Measurements from ENCODE around the gene ABCD3. TPM values are rescaled to one million over a fixed set of nuclear protein-coding genes. Genes with fewer than 3 reads are reported as not detected.

ABCD3 gene
- total RNA-seq, 4 donors from 2014 or later = 37.2 to 88.3 (median 58.1) TPM

GRCh38 chr1:94501426-94501825 lies 83.2 kb downstream of the ABCD3 start:
- intact Hi-C loops (cut with DNase I; ENCODE audit: low total_unique reads) = no loop called here

GRCh38 chr1:94501935-94502334 lies 83.7 kb downstream of the ABCD3 start:
- TF ChIP-seq CTCF (IDR thresholded peaks at IDR 0.05) (no peak), POLR2A (IDR thresholded peaks at IDR 0.05) (no peak), EP300 (IDR thresholded peaks at IDR 0.05; ENCODE audit: low read depth) (no peak), POLR2AphosphoS5 (IDR thresholded peaks at IDR 0.05) (no peak)
- no peaks in the 10 kb centered on the region for H3K9me3 ChIP-seq
- no peak overlapping the region for H3K27ac ChIP-seq
- no peak overlapping the region for H3K4me3 ChIP-seq
- 91% methylated on average over 4 of the region's 4 CpGs for WGBS, 2 donors (ENCODE audit: low coverage in 1 of 2)
- H3K36me3 ChIP-seq = peaks cover 0 to 54% (median 20%) of the 10 kb centered on the region in 4 donors
- H3K4me1 ChIP-seq = no peaks in the 10 kb centered on the region
- in situ Hi-C loops (cut with MboI; ENCODE audit: low pct_ligation_motif_present in 1 of 4, low pct_unique_long_range_greater_than_20kb in 1 of 4, low sequenced_read_pairs in 3 of 4) = loop anchor here in 2 of 4 donors (25.0 kb wide), 1 partner anchor 535 kb away; no protein-coding TSS in a partner anchor
- DNase-seq = no peak
- intact Hi-C loops (cut with DNase I; ENCODE audit: low total_unique reads) = no loop called here
- no peaks in the 10 kb centered on the region for H3K27me3 ChIP-seq

More at GRCh38 chr1:94501426-94501825, 83.2 kb downstream of the ABCD3 start:
- no peak for TF ChIP-seq POLR2A (IDR thresholded peaks at IDR 0.05)
- no peak for TF ChIP-seq POLR2AphosphoS5 (IDR thresholded peaks at IDR 0.05)
- no peak for TF ChIP-seq EP300 (IDR thresholded peaks at IDR 0.05; ENCODE audit: low read depth)
- no peak for TF ChIP-seq CTCF (IDR thresholded peaks at IDR 0.05)
- no peaks in the 10 kb centered on the region for H3K27me3 ChIP-seq
- in situ Hi-C loops (cut with MboI; ENCODE audit: low pct_ligation_motif_present in 1 of 4, low pct_unique_long_range_greater_than_20kb in 1 of 4, low sequenced_read_pairs in 3 of 4) = loop anchor here in 2 of 4 donors (25.0 kb wide), 1 partner anchor 536 kb away; no protein-coding TSS in a partner anchor
- H3K9me3 ChIP-seq = no peaks in the 10 kb centered on the region
- no peak overlapping the region for H3K27ac ChIP-seq
- WGBS, 2 donors (ENCODE audit: low coverage in 1 of 2) = 88 to 93% methylated on average over 2 of the region's 2 CpGs
- H3K36me3 ChIP-seq = peaks cover 0 to 52% (median 20%) of the 10 kb centered on the region in 4 donors
- no peak for DNase-seq
- no peak overlapping the region for H3K4me3 ChIP-seq
- no peaks in the 10 kb centered on the region for H3K4me1 ChIP-seq

- Histone ChIP-seq H3K36me3 (peaks cover 0 to 52% (median 19%) of the 10 kb centered on the region in 4 donors), H3K4me3 (no peak overlapping the region), H3K4me1 (no peaks in the 10 kb centered on the region), H3K9me3 (no peaks in the 10 kb centered on the region), H3K27ac (no peak overlapping the region), H3K27me3 (no peaks in the 10 kb centered on the region)
- intact Hi-C loops (cut with DNase I; ENCODE audit: low total_unique reads) (no loop called here), in situ Hi-C loops (cut with MboI; ENCODE audit: low pct_ligation_motif_present in 1 of 4, low pct_unique_long_range_greater_than_20kb in 1 of 4, low sequenced_read_pairs in 3 of 4) (loop anchor here in 2 of 4 donors (25.0 kb wide), 1 partner anchor 534 kb away; no protein-coding TSS in a partner anchor)
- TF ChIP-seq EP300 (IDR thresholded peaks at IDR 0.05; ENCODE audit: low read depth) (no peak), CTCF (IDR thresholded peaks at IDR 0.05) (no peak), POLR2A (IDR thresholded peaks at IDR 0.05) (no peak), POLR2AphosphoS5 (IDR thresholded peaks at IDR 0.05) (no peak)
- no peak for DNase-seq
- WGBS, 2 donors (ENCODE audit: low coverage in 1 of 2) = 92 to 97% methylated on average over 4 of the region's 4 CpGs
These were observed 85.0 kb downstream of the ABCD3 start for GRCh38 chr1:94503153-94503552.

GRCh38 chr1:94504601-94505000 lies 86.4 kb downstream of the ABCD3 start:
- DNase-seq = no peak
- Histone ChIP-seq H3K4me3 (no peak overlapping the region), H3K27me3 (no peaks in the 10 kb centered on the region), H3K9me3 (no peaks in the 10 kb centered on the region), H3K27ac (no peak overlapping the region), H3K4me1 (no peaks in the 10 kb centered on the region), H3K36me3 (peaks cover 0 to 40% (median 11%) of the 10 kb centered on the region in 4 donors)
- TF ChIP-seq POLR2A (IDR thresholded peaks at IDR 0.05) (no peak), POLR2AphosphoS5 (IDR thresholded peaks at IDR 0.05) (no peak), EP300 (IDR thresholded peaks at IDR 0.05; ENCODE audit: low read depth) (no peak), CTCF (IDR thresholded peaks at IDR 0.05) (no peak)
- WGBS, 2 donors (ENCODE audit: low coverage in 1 of 2) = 94 to 95% methylated on average over 1 of the region's 1 CpG
- in situ Hi-C loops (cut with MboI; ENCODE audit: low pct_ligation_motif_present in 1 of 4, low pct_unique_long_range_greater_than_20kb in 1 of 4, low sequenced_read_pairs in 3 of 4) = loop anchor here in 2 of 4 donors (25.0 kb wide), 1 partner anchor 533 kb away; no protein-coding TSS in a partner anchor
- intact Hi-C loops (cut with DNase I; ENCODE audit: low total_unique reads) = no loop called here
